Measurements from ENCODE around the gene CCDC106.

DNA sequence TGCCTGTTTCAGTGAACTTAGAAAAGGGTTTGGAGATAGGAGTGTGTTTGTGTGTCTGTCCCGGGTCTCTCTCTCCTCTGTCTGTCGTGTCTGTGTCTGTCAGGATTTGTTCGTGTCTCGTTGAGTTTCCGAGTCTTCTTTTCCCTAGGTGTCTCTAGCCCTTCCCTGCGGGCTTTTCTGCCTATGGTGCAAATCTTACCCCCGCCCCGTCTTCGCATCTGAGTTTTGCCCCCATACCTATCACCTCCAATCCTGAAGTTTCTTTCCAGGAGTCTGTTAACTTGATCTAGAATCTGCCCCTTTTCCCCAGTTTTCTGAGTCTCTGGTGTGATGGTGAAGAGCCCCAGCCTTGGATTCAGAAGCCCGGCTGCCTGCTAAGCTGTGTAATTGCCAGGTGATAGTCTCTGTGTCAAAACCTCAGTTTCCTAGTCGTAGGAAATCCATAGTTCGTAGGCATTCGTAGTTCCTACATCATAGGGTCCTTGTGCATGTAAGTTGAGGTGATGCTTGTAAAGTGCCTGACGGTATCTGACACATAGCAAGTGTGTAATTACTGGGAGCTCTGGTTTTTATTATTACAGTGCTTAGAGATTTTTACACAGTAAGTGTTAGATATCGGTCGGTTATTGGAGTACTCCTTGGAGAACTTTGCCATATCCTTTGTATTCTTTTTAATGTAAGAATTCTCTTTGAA is 27.8 kb downstream of the CCDC106 start:
- TF ChIP-seq CTCF (conservative IDR thresholded peaks at IDR 0.05) (no peak), ZFX (IDR thresholded peaks at IDR 0.05) (no peak; the same call in 1 of the 2 replicates)

Data from C4-2B (cell line).